ENCODE measurements around the gene FCGR3A.
"Not testable (repeated sequence)": the region's sequence is repeated elsewhere in the genome, so short reads cannot be mapped to it uniquely, and the experiment has no call there.

FCGR3A gene

GRCh38 chr1:161579856-161580507, 30.4 kb upstream of the FCGR3A start:
- not testable (repeated sequence) for H3K36me3 ChIP-seq; H3K4me1 ChIP-seq (ENCODE audit: control insufficient read depth in 1 of 2, insufficient read depth in 1 of 2, low read depth in 1 of 2, low read length in 1 of 2); H3K27me3 ChIP-seq; H3K9me3 ChIP-seq; H3K4me3 ChIP-seq (ENCODE audit: low read depth in 1 of 2, low read length in 1 of 2); H3K27ac ChIP-seq

GRCh38 chr1:161576676-161577075, 27.1 kb upstream of the FCGR3A start:
- not testable (repeated sequence) for H3K36me3 ChIP-seq; H3K27ac ChIP-seq; H3K4me1 ChIP-seq (ENCODE audit: control insufficient read depth in 1 of 2, insufficient read depth in 1 of 2, low read depth in 1 of 2, low read length in 1 of 2); H3K9me3 ChIP-seq; H3K27me3 ChIP-seq; H3K4me3 ChIP-seq (ENCODE audit: low read depth in 1 of 2, low read length in 1 of 2)

GRCh38 chr1:161571703-161572102, 22.1 kb upstream of the FCGR3A start:
- not testable (repeated sequence) for H3K36me3 ChIP-seq; H3K27ac ChIP-seq; H3K4me3 ChIP-seq (ENCODE audit: low read depth in 1 of 2, low read length in 1 of 2); H3K9me3 ChIP-seq; H3K27me3 ChIP-seq
- H3K4me1 ChIP-seq (ENCODE audit: control insufficient read depth in 1 of 2, insufficient read depth in 1 of 2, low read depth in 1 of 2, low read length in 1 of 2): peaks cover 5 to 13% of the 10 kb centered on the region in 2 experiments

DNA sequence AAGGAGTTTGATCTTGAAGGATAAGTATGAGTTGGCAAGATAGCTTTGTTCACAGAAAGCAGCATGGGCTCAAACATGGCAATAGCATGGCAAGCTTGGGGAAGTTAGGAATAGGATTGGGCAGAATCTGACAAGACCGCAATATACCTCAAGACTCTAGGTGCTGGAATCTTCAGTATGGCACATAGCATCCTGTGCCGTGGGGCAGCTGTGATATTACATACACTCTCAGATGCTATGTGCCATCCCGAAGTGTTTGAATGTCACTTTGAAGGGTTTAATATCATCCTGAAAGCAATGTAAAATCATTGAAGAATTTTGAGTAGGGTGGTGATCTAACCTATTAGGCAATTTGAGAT, 17.0 kb upstream of the FCGR3A start:
- not testable (repeated sequence) for H3K27me3 ChIP-seq, H3K36me3 ChIP-seq, H3K9me3 ChIP-seq
- peak overlapping the region in 1 of 2 experiments; percentile 30 for H3K4me3 ChIP-seq (ENCODE audit: low read depth in 1 of 2, low read length in 1 of 2)
- peak overlapping the region; percentile 55 for H3K27ac ChIP-seq
- H3K4me1 ChIP-seq (ENCODE audit: control insufficient read depth in 1 of 2, insufficient read depth in 1 of 2, low read depth in 1 of 2, low read length in 1 of 2): peaks cover 35 to 46% of the 10 kb centered on the region in 2 experiments

- H3K27me3 ChIP-seq, H3K36me3 ChIP-seq, H3K9me3 ChIP-seq: not testable (repeated sequence)
- peak overlapping the region; percentile 95 for H3K27ac ChIP-seq
- H3K4me1 ChIP-seq (ENCODE audit: control insufficient read depth in 1 of 2, insufficient read depth in 1 of 2, low read depth in 1 of 2, low read length in 1 of 2): peaks cover 55 to 57% of the 10 kb centered on the region in 2 experiments
- peak overlapping the region; percentile 41 to 44 for H3K4me3 ChIP-seq (ENCODE audit: low read depth in 1 of 2, low read length in 1 of 2)
These were observed 13.9 kb upstream of the FCGR3A start for GRCh38 chr1:161563522-161563921.

GRCh38 chr1:161562441-161562840, 12.8 kb upstream of the FCGR3A start:
- Histone ChIP-seq H3K4me3 (ENCODE audit: low read depth in 1 of 2, low read length in 1 of 2) (peak overlapping the region; percentile 44), H3K4me1 (ENCODE audit: control insufficient read depth in 1 of 2, insufficient read depth in 1 of 2, low read depth in 1 of 2, low read length in 1 of 2) (peaks cover 57% of the 10 kb centered on the region in 2 experiments), H3K27ac (peak overlapping the region; percentile 95)
- not testable (repeated sequence) for H3K9me3 ChIP-seq, H3K36me3 ChIP-seq, H3K27me3 ChIP-seq

DNA sequence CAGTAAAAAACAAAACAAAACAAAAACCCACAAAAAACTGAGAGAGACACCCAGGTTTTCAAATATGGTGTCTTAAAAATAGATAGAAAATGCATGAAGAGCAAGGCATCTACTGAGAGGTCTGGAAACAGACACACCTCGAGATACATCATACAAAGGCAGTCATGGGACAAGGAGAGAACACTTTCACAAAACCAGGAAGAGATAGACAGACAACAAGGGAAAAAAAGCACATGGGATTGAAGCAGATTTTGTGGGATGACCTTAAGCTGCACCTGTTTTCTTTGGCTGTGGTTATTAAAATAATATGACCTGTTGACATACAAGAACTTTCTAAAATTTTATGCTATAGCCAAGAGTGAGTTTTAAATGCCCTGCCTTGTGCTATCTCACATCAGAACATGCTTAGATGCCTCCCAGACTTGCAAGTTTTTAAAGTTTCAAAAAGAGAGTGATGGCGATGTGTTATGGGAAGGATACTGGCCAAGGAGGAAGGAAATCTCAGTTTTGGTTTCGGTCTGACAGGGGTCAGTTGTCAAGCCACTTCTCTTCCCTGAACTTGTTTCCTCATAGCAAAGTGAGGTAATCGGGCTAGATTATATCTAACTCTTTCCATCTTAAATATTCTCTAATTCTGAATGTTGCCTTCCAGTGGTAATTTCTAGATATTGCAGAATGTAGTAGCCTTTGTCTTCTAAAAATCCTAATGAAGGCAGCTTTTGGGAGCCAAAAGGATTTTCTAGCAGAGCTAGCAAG, 11.5 kb upstream of the FCGR3A start:
- Histone ChIP-seq H3K4me3 (ENCODE audit: low read depth in 1 of 2, low read length in 1 of 2) (peak overlapping the region; percentile 26 to 44), H3K4me1 (ENCODE audit: control insufficient read depth in 1 of 2, insufficient read depth in 1 of 2, low read depth in 1 of 2, low read length in 1 of 2) (peaks cover 61 to 64% of the 10 kb centered on the region in 2 experiments), H3K27ac (peak overlapping the region; percentile 95)
- H3K9me3 ChIP-seq, H3K36me3 ChIP-seq, H3K27me3 ChIP-seq: not testable (repeated sequence)

- H3K4me1 ChIP-seq (ENCODE audit: control insufficient read depth in 1 of 2, insufficient read depth in 1 of 2, low read depth in 1 of 2, low read length in 1 of 2): peaks cover 69 to 70% of the 10 kb centered on the region in 2 experiments
- H3K27me3 ChIP-seq: not testable (repeated sequence)
These were observed 8.2 kb upstream of the FCGR3A start for GRCh38 chr1:161557506-161558450.

GRCh38 chr1:161556990-161557389, 7.4 kb upstream of the FCGR3A start:
- H3K27me3 ChIP-seq; H3K9me3 ChIP-seq; H3K4me3 ChIP-seq (ENCODE audit: low read depth in 1 of 2, low read length in 1 of 2); H3K36me3 ChIP-seq: not testable (repeated sequence)
- peaks cover 62 to 67% of the 10 kb centered on the region in 2 experiments for H3K4me1 ChIP-seq (ENCODE audit: control insufficient read depth in 1 of 2, insufficient read depth in 1 of 2, low read depth in 1 of 2, low read length in 1 of 2)
- peak overlapping the region; percentile 90 for H3K27ac ChIP-seq

More at GRCh38 chr1:161557506-161558450, 8.2 kb upstream of the FCGR3A start:
- H3K4me3 ChIP-seq (ENCODE audit: low read depth in 1 of 2, low read length in 1 of 2); H3K9me3 ChIP-seq; H3K27ac ChIP-seq; H3K36me3 ChIP-seq: not testable (repeated sequence)

GRCh38 chr1:161556143-161556542, 6.5 kb upstream of the FCGR3A start:
- Histone ChIP-seq H3K4me1 (ENCODE audit: control insufficient read depth in 1 of 2, insufficient read depth in 1 of 2, low read depth in 1 of 2, low read length in 1 of 2) (peaks cover 60 to 66% of the 10 kb centered on the region in 2 experiments), H3K27ac (peak overlapping the region; percentile 90), H3K4me3 (ENCODE audit: low read depth in 1 of 2, low read length in 1 of 2) (peak overlapping the region in 1 of 2 experiments; percentile 31)
- H3K27me3 ChIP-seq, H3K36me3 ChIP-seq, H3K9me3 ChIP-seq: not testable (repeated sequence)

GRCh38 chr1:161554815-161555417, 5.3 kb upstream of the FCGR3A start:
- H3K36me3 ChIP-seq, H3K27me3 ChIP-seq, H3K9me3 ChIP-seq: not testable (repeated sequence)
- Histone ChIP-seq H3K4me3 (ENCODE audit: low read depth in 1 of 2, low read length in 1 of 2) (peak overlapping the region; percentile 38 to 52), H3K4me1 (ENCODE audit: control insufficient read depth in 1 of 2, insufficient read depth in 1 of 2, low read depth in 1 of 2, low read length in 1 of 2) (peaks cover 59 to 66% of the 10 kb centered on the region in 2 experiments), H3K27ac (peak overlapping the region; percentile 90)

DNA sequence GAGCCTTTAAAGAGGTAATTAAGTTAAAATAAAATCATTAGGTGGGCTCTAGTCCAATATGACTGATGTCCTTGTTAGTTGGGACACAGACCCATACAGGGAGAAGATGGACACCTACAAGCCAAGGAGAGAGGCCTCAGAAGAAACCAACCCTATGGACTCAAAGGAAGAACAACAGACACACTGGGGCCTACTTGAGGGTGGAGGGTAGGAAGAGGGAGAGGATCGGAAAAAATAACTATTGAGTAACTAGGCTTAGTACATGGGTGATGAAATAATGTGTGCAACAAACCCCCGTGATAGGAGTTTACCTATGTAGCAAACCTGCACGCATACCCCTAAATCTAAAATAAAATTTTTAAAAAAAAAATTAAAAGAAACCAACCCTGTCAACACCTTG, 4.7 kb upstream of the FCGR3A start:
- Histone ChIP-seq H3K4me3 (ENCODE audit: low read depth in 1 of 2, low read length in 1 of 2) (peak overlapping the region; percentile 38 to 52), H3K27ac (peak overlapping the region; percentile 90), H3K4me1 (ENCODE audit: control insufficient read depth in 1 of 2, insufficient read depth in 1 of 2, low read depth in 1 of 2, low read length in 1 of 2) (peaks cover 59 to 66% of the 10 kb centered on the region in 2 experiments)
- H3K27me3 ChIP-seq, H3K36me3 ChIP-seq, H3K9me3 ChIP-seq: not testable (repeated sequence)

DNA sequence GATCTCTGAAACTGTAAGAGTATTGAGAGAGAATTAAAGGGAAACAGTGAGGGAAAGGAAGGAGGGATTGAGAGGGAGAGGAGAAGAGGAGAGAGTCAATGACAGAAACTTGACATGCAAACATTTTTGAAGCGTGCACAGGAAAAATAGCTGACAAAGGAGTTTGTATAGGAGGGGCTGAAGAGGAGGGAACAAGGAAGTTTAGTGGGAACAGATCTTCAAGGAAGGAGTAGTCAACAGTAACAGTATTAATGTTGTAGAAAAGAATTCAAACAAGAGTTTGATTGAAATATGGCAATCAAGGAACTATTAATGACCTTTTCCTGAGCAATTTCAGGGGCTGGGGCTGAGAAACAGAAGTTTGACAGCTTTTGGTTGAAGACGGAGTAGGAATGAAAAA, 4.0 kb upstream of the FCGR3A start:
- peak overlapping the region; percentile 90 for H3K27ac ChIP-seq
- H3K27me3 ChIP-seq, H3K9me3 ChIP-seq, H3K36me3 ChIP-seq: not testable (repeated sequence)
- H3K4me1 ChIP-seq (ENCODE audit: control insufficient read depth in 1 of 2, insufficient read depth in 1 of 2, low read depth in 1 of 2, low read length in 1 of 2): peaks cover 60 to 67% of the 10 kb centered on the region in 2 experiments
- peak overlapping the region in 1 of 2 experiments; percentile 52 for H3K4me3 ChIP-seq (ENCODE audit: low read depth in 1 of 2, low read length in 1 of 2)

Measured in neutrophil (primary cell).